NCI-H526 (cell line): Measurements from ENCODE around the gene PRC1.

ENCODE experiments used
- DNase-seq, 2 experiments: peaks; one replicate each; lab custom pipeline; 2025; lab: John Stamatoyannopoulos, UW

PRC1 gene

DNA sequence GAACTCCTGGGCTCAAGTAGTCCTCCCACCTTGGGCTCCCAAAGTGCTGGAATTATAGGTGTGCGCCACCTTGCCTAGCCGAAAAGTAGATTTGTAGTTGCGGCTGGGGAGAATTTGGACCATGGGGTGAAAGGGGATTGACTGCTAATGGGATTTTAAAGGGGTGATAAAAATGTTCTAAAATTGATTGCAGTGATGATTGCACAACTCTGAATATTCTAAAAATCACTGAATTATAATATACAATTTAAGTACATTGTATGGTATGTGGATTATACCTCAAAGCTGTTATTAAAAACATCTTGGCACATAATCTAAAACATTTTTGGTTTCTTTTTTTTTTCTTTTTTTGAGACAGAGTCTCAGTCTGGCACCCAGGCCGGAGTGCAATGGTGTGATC lies 3.9 kb downstream of the PRC1 start:
- no peak for DNase-seq

DNA sequence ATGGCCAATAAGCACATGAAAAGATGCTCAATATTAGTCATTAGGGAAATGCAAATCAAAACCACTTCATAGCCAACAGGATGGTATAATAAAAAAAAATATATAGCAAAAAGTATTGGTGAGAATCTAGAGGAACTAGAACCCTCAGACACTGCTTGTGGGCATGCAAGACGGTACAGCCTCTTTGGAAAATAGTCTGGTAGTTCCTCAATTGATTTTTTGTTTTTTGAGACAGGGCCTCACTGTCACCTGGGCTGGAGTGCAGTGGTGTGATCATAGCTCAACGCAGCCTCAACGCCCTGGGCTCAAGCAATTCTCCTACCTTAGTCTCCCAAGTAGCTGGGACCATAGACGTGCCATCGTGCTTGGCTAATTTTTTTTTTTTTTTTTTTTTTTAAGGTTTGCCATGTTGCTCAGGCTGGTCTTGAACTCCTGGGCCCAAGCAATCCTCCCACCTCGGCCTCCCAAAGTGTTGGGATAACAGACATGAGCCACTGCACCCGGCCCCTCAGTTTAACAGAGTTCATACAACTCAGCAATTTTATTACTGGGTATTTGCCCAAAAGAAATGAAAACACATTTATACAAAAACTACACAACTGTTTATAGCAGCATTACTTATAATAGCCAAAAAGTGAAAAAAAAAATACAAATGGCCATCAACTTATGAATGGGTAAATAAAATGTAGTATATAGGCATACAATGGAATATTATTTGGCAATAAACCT lies 5.1 kb downstream of the PRC1 start:
- no peak for DNase-seq

DNA sequence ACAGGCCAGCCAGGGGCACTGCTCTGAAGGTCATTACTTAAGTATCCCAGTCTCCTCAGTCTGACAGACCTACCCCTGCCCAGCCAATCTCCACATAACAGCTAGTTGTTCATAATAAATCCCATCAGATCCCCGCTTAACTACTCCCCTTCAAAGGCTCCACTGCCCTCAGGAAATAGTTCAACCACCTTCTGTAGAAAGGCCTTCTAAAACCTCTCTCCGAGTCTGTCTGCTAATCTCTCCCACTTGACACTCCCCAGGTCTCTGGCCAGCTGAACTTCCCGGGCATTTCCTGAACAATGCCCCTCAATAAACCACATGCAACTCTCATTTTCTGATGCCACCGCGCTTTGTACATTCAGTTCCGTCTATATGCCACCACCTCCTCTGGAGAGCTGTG lies 6.0 kb downstream of the PRC1 start:
- peak in 1 of 2 experiments; percentile 27 for DNase-seq

DNA sequence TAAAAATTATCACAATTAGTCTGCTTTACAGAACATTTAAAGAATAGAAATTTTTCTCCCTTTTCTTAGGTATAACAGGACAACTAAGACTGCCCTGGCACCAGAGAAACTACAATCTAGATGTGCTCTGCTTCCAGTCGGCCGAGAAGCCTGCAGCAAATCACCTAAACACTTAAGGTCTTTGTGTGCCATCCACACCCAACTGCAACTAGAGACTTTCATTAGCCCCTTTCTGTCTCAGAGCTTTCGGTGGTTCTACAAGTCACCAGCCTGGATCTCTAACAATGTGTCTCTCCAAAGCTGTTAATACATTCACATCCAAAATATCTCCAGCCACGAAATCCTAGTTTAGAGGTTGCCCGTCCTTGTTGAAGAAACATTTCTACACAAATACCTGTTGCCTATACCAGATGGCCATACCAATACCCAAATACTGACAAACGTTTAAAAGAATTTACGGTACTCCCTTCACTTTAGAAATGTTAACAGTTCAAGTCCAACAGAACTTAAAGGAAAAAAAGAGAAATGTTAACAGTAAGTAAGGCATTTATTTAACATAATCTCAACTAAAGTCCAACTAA lies 6.7 kb downstream of the PRC1 start:
- peak; percentile 7 to 50 for DNase-seq

DNA sequence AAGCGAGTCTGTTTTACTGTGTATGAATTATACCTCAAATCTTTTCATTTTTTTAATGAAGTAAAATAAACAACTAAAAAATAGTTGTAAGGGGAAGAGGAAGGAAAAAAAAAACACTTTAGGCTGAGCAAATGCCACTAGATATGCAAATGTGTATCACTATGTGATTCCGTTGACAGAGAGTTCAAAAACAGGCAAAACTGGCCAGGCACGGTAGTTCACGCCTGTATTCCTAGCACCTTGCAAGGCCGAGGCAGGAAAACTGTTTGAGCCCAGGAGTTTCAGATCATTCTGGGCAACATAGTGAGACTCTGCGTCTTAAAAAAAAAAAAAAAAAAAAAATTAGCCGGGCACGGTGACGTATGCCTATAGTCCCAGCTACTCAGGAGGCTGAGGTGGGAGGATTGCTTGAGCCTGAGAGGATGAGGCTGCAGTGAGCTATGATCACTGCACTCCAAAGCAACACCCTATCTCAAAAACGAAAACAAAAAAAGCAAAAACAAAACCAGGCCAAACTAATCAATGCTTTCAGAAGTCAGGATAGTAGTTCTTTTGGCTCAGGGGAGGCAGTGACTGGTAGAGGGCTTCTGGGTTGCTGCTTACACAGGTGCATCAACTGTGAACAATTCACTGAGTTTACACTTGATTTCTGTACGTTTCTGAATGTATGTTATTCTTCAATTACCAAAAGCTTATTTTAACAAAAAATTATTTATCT lies 7.4 kb downstream of the PRC1 start:
- DNase-seq = peak; percentile 10 to 55

DNA sequence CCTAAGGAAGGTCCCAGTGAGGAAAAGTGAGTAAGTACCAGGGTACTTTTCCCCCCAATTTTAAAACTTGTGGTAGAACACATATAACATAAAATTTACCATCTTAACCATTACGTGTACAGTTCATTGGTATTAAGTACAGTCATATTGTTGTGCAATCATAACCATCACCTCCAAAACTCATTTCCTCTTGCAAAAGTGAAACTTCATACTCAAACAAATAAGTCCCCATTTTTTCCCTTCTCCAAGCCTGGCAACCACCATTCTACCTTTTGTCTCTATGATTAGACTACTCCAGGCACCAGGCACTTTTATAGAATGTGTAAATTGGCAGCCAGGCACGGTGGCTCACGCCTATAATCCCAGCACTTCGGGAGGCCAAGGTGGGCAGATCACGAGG lies 12.2 kb downstream of the PRC1 start:
- no peak for DNase-seq

DNA sequence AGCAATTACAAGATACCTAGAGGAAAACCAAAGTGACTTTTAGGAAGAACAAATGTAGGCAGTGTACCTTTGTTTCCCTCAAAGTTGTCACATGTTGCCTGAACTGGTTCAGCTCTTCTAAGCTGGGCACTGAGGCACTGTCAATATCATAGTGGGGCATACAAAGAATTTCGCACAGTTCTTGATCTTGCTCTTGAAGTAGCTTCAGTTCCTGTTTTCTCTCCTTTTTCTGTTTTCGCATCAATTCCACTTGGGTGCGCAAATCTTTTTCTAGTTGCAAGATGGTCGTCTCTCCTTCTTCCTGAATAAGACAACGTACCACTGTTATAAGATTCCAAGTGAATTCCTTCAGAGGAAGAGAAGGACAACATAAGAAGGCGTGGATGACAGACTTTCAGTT lies 12.7 kb downstream of the PRC1 start:
- DNase-seq = no peak

DNA sequence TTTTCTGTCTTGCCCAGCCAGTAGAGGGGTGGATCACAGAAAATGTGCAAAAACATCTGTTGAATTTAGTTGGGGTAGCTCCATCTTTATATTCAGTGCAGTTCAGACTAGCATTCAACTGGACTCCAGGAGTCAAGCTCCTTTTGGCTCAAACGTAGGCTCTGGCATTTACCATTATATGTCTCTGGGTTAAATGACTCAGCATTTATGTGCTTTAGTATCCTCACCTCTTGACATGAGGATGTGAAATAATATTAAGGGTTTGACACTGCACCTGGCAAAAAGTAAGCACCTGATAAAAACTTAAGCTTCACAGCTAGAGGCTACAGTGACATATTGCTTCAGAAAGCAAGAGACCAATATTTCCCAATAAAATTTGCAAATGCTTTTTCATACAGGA lies 14.8 kb downstream of the PRC1 start:
- DNase-seq = no peak

DNA sequence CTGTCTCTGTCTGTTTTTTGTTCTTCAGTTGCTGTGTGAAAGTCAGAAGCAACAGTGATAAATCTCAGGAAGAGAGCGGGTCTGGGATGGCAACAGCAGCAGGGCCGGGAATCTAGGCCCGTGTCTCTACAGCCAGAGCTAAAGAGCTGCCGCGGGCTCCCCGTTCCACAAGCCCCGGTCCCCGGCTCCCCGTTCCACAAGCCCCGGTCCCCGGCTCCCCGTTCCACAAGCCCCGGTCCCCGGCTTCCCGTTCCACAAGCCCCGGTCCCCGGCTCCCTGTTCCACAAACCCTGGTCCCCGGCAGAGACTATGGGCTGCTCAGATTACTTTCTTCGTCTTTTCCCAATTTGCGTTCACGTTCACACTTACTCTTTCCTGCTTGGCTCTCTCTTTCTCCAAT lies 20.1 kb downstream of the PRC1 start:
- no peak for DNase-seq

DNA sequence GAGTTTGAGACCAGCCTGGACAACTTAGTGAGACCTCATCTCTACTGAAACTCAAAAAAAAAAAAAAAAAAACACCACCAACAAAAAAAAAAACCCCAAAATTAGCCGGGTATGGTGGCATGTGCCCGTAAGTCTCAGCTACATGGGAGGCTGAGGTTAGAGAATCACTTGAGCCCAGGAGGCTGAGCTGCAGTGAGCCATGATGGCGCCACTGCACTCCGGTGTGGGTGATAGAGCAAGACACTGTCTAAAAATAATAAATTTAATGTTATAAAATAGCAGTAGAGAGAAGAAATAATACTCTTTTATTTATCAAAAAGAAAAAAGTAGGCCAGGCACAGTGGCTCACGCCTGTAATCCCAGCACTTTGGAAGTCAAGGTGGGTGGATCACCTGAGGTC lies 22.2 kb downstream of the PRC1 start:
- DNase-seq = no peak

DNA sequence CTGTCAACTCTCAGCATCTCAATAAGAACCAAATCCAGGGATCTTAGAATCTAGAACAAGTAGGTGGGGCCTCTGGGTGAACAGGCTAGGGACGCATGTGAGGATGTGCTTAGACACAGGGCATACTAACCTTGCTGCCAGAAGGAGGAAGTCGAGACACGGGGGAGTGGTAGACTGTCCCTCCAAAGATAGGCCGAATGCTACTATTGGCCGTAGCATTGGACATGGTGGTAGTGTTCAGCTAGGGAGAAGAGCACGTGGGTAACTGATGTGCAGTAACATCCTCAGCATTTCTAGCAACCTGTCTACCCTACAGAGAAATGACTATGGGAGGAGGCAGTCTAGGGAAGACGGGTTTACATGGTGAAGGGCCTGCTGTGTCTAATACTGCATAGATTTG lies 24.1 kb downstream of the PRC1 start:
- DNase-seq = no peak

DNA sequence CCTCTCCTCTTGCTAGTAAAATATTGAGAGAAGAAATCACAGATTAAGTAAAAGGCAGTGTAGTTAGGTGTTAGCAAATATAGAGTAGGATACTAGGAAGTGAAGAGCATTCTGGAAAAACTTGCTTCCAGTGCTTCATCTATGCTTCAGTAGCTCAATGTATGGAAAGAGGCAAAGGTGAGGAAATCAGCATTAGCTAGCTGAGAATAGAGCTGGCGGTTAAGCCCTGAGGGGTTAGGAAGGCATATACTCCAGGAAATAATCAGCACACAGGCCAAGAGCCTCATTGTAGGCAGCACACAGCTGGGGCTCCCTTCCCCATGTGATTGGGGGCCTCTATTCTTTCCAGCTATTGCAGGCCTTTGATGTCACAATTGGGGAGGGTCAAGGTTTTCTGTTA lies 25.9 kb downstream of the PRC1 start:
- no peak for DNase-seq

DNA sequence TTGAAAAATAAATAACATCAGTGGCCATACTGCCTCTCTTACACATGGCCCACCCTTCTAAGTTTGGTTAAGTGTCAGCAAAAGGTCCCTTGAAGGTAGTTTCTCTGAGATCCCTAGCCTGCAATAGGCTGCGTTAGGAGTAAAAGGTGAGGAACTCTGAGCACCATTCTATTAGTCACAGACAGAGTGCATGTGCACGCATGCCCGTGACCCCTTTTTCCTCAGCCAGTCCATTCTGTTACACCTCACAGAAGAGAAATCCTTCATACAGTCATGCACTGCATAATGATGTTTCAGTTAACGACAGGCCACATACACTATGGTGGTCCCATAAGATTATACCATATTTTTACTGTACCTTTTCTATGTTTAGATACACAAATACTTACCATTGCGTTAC lies 27.1 kb downstream of the PRC1 start:
- DNase-seq = no peak

DNA sequence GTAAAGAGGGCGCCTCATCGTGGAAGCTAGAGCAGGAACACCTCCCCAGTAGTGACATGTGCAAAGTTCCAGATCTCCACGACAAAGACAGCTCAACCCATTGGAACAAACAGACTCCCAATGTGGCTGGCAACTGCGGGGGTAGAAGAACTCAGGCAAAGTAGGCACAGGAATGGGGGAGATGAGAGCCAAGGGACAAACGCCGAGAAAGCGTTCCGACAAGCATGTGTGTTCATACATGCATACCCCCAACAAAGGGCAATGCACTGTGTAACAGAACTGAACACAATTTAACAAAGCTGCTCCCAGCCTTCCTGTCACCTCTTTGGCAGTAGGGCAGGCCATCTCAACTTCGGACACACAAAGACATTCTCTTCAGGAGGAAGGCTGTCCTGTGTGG lies 28.1 kb downstream of the PRC1 start:
- DNase-seq = no peak

DNA sequence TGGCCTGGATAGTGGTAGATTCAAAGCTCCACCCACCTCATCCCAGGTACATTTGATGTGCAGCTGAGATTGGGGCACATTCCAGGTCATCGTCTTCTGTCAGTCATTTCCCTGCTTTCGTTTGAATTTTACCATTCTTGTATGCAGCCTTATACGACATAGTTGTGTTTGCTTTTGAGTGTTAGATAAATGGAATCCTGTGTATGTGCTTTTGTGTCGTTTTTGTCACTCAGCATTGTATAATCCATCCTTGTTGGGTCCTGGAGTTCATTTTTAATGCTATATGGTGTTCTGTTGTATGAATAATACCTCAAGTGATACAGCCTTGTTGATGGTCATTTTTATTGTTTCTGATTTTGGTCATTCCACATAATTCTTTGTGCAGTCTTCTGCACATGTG lies 32.3 kb downstream of the PRC1 start:
- DNase-seq = no peak

DNA sequence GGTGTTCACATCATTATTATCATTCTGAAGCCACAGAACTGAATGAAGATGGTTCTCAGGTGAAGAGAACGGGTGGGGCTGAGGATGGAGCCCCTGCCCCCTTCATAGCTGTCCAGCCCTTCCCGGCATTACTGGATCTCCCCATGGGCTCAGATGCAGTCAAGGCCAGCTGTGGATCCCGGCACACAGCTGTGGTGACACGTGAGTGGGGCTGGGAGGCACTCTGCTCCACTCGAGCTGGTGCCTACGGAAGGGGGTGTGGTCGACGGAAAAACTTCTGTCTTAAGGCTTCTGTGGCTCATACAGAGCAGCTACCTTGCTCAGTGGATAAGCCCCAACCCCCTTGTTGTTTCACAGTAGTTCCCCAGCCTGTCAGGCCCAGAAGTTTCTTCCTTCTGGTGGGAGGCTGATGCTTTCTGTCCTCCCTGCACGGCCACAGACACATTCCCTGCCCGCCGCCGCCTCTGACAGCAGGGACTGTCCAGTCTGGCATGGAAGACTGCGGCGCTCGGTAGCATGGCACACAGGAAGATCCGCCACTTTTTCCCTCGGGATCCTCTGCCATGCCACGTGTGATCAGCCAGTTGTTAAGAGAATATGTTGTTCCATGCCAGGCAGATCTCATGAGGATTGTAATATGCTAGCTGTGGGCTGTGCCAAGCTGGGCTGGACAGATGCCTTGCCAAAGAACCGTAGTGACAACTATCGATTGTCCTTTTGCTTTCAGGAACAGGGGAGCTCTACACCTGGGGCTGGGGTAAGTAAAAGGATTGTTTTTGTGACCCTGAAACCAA lies 33.8 kb downstream of the PRC1 start:
- no peak for DNase-seq

DNA sequence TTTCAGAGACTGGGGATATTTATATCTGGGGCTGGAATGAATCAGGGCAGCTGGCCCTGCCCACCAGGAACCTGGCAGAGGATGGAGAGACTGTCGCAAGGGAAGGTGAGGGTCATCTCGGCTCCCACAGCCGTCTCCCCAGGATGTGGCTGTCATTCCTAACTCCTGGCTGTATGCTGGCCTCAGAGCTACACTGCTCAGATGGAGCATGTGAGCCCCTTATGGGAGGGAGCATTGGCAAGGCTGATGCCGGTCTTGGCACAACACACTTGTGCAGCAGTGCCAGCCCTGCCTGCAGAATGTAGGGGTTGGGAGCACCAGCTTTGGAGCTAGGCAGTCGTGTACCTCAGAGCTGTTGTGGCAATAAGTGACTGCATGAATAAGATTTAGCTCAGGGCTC lies 34.4 kb downstream of the PRC1 start:
- no peak for DNase-seq

DNA sequence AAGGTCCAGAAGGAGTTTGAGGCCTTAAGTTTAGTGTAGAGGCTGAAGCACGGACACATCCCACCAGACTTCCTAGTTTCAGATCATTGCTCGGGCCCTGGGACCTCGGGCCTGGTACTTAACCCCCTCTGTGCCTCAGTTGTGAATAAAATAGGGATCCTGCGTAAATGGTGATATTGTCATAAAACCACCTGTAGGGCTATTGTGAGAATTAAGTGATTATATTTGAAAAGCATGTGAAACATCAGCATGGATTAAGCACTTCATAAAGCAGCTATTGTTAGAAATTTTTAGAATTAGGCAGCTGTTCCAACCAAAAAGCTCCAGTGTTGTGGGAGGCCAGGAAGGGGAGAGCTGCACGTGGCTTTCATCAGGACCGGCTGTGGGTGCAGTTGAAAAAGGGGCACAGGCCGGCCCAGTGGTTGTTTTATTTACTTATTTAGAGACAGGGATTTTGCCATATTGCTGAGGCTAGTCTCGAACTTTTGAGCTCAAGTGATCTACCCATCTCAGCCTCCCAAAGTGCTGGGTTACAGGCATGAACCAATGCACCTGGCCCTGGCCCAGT lies 35.2 kb downstream of the PRC1 start:
- DNase-seq = no peak

DNA sequence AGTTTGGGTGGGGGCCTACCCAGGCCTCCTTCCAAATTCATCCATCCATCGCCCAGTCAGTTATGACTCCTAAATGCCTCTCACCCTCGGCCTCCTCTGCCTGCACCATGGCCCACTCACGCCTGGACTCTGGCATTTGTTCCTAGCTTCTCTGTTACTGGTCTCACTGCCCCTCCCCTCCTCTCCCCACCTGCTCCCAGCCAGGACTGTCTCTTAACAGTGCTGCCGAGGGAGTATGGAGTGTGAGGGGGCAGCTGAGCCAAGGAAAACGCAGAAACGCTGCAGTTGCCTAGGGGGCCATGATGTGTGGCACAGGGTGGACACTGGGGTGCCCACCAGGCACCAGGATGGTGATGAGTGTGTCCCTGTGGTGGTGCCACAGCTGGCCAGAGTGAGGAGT lies 36.5 kb downstream of the PRC1 start:
- DNase-seq = peak; percentile 59 to 70

DNA sequence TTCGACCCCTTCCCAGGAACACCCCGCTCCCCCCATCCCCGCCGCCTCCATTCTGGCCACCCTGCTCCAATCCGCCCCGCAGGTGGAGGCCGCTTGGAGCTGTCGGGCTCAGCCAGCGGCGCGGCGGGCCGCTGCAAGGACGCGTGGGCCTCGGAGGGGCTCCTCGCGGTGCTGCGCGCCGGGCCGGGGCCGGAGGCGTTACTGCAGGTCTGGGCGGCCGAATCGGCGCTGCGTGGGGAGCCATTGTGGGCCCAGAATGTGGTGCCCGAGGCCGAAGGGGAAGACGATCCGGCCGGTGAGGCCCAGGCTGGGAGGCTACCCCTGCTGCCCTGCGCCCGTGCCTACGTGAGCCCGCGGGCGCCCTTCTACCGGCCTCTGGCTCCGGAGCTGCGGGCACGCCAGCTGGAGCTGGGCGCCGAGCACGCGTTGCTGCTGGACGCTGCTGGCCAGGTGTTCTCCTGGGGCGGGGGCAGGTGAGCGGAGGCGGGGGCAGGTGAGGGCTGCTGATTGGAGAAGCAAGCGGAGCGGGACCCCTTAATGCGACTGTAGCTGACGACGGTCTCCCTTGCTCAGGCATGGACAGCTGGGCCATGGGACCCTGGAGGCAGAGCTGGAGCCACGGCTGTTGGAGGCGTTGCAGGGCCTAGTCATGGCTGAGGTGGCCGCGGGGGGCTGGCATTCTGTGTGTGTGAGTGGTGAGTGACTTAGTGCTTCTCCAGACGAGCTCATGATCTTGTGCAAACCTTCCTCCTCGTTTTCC lies 37.1 kb downstream of the PRC1 start:
- peak; percentile 29 to 77 for DNase-seq

DNA sequence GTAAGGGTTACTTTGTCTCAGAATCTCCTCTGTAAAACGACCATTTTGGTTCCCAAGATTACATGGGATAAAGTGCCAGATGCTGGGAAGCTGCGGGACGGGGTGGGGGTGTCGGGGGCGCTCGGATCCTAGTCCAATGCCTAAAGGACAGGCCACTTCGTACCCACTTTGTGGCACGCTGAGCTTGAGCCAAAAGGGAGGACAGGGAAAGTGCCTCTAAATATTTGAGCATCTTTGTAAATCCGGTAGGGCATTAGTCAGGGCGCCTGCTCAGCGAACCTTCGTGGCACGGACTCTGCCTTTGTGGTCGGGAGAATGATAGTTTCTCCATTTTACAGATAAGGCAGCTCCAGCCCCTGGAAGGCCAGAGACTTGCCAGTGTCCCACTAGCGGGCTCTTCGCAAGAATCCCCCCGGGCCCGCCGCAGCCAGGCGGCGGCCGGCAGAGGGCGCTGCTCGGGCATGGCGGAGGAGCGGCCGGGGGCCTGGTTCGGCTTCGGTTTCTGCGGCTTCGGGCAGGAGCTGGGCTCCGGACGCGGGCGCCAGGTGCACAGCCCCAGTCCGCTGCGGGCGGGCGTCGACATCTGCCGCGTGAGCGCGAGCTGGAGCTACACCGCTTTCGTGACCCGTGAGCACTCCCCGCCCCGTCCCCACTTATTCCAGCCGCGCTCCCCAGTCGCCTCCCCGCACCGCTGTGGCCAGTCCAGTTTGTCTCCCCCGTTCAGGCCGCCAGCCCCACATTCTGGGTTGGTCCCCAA lies 37.9 kb downstream of the PRC1 start:
- DNase-seq = peak; percentile 53 to 93
